DOHH2 (cell line): ENCODE measurements around the gene GLS.

Experiments used
- EZH2phosphoT487 ChIP-seq: fragments of 200-600 bp; sonication (generic); IDR thresholded peaks from 2 replicates; pipeline ENCODE4 v1.6.1; 2017; ENCODE audit warnings: borderline replicate concordance, mild to moderate bottlenecking, antibody characterized with exemption, low read length, moderate library complexity, mixed read lengths
- TF ChIP-seq, protein P1 (sequence below): fragments of 200-600 bp; sonication (generic); IDR thresholded peaks from one replicate; pipeline ENCODE4 v1.5.1; 2014; ENCODE audit warnings: antibody characterized with exemption, mild to moderate bottlenecking, low read depth, low read length; ENCODE audit not compliant: poor library complexity, severe bottlenecking

DNA sequence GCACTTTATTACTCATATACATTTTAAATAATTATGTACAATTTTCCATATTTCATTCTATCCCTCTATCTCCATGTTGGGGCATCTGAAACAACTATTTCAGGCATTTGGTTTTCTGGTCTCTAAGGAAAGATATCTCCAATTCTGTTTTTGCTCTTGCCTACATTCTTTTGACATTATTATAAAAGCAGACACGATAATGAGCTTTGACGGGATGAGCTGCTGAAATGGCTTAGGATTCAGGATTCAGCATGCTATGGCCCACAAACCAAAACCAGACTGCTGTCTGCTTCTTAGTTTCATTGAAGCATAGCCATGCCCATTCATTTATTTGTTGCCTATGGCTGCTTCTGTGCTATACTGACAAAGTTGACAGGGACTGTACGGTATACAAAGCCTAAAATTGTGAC is 42.7 kb upstream of the GLS start:
- TF ChIP-seq, protein P1, sequence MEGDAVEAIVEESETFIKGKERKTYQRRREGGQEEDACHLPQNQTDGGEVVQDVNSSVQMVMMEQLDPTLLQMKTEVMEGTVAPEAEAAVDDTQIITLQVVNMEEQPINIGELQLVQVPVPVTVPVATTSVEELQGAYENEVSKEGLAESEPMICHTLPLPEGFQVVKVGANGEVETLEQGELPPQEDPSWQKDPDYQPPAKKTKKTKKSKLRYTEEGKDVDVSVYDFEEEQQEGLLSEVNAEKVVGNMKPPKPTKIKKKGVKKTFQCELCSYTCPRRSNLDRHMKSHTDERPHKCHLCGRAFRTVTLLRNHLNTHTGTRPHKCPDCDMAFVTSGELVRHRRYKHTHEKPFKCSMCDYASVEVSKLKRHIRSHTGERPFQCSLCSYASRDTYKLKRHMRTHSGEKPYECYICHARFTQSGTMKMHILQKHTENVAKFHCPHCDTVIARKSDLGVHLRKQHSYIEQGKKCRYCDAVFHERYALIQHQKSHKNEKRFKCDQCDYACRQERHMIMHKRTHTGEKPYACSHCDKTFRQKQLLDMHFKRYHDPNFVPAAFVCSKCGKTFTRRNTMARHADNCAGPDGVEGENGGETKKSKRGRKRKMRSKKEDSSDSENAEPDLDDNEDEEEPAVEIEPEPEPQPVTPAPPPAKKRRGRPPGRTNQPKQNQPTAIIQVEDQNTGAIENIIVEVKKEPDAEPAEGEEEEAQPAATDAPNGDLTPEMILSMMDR, result no peak
- TF ChIP-seq EZH2phosphoT487, result no peak
